ENCODE results near the gene CCDC71L. TPM values are rescaled to one million over a fixed set of nuclear protein-coding genes. Genes with fewer than 3 reads are reported as not detected.

The CCDC71L gene
- total RNA-seq, 4 donors from 2014 or later = 3.0 to 13.4 (median 8.3) TPM

DNA sequence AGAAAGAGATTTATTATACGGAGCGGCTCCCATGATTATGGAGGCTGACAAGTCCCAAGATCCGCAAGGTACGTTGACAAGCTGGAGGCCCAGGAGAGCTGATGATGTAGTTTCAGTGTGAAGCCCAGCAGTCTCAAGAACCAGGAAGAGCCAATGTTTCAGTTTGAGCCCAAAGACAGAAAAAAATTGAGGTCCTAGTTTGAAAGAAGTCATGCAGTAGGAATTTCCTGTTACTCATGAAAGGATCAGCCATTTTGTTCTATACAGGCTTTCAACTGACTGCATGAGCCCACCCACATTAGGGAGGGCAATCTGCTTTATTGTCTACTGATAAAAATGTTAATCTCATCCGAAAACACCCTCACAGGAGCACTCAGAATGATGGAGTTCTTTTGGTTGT, 51.5 kb downstream of the CCDC71L start:
- no peak overlapping the region for H3K4me3 ChIP-seq (ENCODE audit: low read depth, poor library complexity, severe bottlenecking)
- TF ChIP-seq POLR2A (IDR thresholded peaks at IDR 0.05) = no peak
- TF ChIP-seq, protein P1, sequence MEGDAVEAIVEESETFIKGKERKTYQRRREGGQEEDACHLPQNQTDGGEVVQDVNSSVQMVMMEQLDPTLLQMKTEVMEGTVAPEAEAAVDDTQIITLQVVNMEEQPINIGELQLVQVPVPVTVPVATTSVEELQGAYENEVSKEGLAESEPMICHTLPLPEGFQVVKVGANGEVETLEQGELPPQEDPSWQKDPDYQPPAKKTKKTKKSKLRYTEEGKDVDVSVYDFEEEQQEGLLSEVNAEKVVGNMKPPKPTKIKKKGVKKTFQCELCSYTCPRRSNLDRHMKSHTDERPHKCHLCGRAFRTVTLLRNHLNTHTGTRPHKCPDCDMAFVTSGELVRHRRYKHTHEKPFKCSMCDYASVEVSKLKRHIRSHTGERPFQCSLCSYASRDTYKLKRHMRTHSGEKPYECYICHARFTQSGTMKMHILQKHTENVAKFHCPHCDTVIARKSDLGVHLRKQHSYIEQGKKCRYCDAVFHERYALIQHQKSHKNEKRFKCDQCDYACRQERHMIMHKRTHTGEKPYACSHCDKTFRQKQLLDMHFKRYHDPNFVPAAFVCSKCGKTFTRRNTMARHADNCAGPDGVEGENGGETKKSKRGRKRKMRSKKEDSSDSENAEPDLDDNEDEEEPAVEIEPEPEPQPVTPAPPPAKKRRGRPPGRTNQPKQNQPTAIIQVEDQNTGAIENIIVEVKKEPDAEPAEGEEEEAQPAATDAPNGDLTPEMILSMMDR (IDR thresholded peaks at IDR 0.05) = no peak
- WGBS, 2 donors = 92 to 94% methylated on average over 5 of the region's 5 CpGs

DNA sequence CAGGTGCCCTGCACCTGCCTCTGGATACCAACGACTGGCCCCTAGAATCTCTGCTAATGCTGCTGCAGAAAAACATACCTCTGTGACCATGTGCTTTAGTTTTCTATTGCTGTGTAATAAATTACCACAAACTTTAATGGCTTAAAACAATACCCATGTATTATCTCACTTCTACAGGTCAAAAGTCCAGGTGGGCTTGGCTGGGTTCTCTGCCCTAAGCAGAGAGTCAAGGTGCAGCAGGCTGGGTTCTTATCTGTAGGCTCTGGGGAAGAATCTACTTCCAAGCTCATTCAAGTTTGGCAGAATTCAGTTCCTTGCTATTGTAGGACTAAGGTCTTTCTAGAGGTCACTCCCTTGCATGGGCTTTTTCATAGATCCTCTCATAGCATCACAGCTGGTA, 52.3 kb downstream of the CCDC71L start:
- no peak for TF ChIP-seq POLR2A (IDR thresholded peaks at IDR 0.05)
- TF ChIP-seq, protein P1 (IDR thresholded peaks at IDR 0.05) = no peak
- intact Hi-C loops (cut with DNase I; ENCODE audit: low total_unique reads) = no loop called here
- H3K4me3 ChIP-seq (ENCODE audit: low read depth, poor library complexity, severe bottlenecking) = no peak overlapping the region
- 93 to 94% methylated on average over 1 of the region's 1 CpG for WGBS, 2 donors
- DNase-seq (ENCODE audit: low spot score in 2 of 2) = no peak

More for the DNA sequence above, 51.5 kb downstream of the CCDC71L start:
- intact Hi-C loops (cut with DNase I; ENCODE audit: low total_unique reads) = no loop called here
- no peak for DNase-seq (ENCODE audit: low spot score in 2 of 2)

Other genes starting within 250 kb of the CCDC71L start
- 1 to 10 TPM; 2.0 to 3.2 (median 2.4) TPM for gene PIK3CG, start 204.1 kb upstream of the CCDC71L start, total RNA-seq